HL-60/S4 treated with retinoic acid at 250 ng/mL for 4 days and 3 days (cell line): Measurements from ENCODE around the gene NLGN1.
"Not testable (repeated sequence)": the region's sequence is repeated elsewhere in the genome, so short reads cannot be mapped to it uniquely, and the experiment has no call there.

Experiments
- in situ Hi-C: fragments of 300-500 bp; cut with MboI; formaldehyde crosslinking; loops from 2 replicates; pipeline ENCODE4 v1.7.0; 2022; ENCODE audit warnings: low sequenced_read_pairs

NLGN1 gene

GRCh38 chr3:173397161-173398110 lies at the start of gene NLGN1:
Gene NLGN1, plus strand, starts transcription at chr3:173397744.
- in situ Hi-C loops: no loop called here

DNA sequence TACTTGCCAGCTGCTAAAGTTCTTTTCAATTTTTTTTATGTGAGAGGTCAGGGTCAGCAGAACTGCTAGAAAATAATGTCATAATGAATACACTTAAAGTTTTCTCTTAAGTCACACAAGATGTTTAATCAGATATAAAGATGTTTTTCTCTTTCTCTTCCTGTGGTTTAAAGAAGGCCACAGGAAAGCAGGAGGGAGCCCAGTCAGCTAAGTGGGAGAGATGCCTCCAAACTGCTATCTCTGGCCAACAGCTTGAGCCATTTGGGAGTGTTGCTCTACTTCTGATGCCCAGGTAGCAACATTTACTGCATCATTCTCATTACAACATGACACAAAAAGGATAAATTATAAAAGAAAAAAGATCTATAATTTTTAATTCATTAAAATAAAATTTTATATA lies 45.7 kb upstream of the NLGN1 start:
- in situ Hi-C loops: no loop called here

- in situ Hi-C loops: not testable (repeated sequence)
Observed at GRCh38 chr3:173353137-173353536, 44.4 kb upstream of the NLGN1 start.

DNA sequence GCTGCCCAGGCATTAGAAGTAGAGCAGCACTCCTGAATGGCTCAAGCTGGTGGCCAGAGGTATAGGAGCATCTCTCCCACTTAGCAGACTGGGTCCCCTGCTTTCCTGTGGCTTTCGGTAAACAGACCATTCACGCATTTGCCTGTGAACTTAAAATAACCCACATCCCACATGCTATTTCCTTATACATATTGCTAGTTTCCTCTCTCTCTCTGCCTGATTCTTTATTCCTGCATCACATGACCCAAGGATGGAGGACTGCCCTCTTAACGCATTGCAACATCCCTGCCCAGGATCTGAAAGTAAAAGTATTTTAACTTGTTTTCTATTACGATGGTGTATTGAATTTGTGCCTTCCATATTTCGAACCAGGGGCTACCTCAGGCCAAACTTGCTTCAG lies 43.4 kb upstream of the NLGN1 start:
- in situ Hi-C loops: no loop called here

GRCh38 chr3:173371848-173372487 lies 25.6 kb upstream of the NLGN1 start:
- in situ Hi-C loops: no loop called here

DNA sequence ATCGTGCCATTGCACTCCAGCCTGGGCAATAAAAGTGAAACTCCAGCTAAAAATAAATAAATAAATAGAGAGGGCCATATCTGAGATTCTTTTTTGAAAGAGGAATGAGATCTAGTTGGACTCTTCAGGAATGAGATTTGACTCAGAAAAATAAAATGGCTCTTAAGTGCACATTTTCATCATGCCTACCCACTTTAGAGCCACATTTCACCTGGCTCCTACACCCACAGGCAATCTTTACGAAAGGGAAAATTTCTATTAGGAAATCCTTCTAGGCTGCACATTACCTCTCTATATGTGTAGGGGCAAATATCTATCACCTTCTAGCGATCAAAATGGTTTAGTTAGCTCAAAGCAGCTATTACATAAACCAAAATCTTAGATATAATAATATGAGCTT lies 16.9 kb upstream of the NLGN1 start:
- in situ Hi-C loops: no loop called here

DNA sequence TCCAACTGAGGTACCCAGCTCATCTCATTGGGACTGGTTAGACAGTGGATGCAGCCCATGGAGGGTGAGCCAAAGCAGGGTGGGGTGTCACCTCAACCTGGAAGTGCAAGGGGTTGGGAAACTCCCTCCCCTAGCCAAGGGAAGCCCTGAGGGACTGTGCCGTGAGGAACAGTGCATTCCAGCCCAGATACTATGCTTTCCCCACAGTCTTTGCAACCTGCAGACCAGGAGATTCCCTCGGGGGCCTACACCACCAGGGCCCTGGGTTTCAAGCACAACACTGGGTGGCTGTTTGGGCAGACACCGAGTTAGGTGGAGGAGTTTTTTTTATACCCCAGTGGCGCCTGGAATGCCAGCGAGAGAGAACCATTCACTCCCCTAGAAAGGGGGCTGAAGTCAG lies 15.6 kb upstream of the NLGN1 start:
- in situ Hi-C loops: not testable (repeated sequence)

GRCh38 chr3:173395073-173395411 lies 2.5 kb upstream of the NLGN1 start:
- in situ Hi-C loops: no loop called here

DNA sequence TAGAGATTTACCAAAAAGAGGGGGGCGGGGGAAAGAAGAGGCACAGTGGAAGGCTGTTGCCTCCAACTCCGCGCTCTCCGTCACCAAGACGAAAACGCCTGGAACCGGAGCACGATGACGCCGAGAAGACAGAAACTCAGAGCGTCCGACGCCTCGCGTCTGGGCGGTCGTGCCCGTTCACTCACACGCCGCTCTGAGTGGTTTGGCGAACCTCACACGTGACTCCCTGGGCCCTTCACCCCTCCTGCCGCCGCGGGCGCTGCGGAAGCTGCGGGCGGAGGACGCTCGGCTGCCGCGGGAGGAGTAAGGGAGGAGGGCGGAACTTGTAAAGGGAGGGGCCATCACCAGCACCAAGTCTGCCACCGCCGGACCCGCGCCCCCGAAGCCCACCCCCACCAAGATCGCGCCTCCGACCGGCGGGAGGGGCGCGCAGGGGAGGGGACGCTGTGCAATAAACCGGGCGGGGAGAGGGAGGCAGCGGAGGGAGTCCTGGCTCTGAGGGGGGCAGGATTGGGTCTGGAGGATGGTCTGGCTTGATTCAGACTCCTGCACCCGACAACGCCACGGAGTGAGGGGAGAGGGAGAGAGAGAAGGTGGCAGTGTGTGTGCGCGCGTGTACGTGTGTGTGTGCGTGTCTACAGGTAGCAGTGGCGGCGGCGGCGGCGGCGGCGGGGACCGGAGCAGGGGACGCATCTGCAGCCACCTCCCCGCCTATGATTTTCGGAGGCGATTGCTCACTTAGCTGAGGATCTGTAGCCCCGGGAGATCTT lies 1.9 kb upstream of the NLGN1 start:
- in situ Hi-C loops: no loop called here

DNA sequence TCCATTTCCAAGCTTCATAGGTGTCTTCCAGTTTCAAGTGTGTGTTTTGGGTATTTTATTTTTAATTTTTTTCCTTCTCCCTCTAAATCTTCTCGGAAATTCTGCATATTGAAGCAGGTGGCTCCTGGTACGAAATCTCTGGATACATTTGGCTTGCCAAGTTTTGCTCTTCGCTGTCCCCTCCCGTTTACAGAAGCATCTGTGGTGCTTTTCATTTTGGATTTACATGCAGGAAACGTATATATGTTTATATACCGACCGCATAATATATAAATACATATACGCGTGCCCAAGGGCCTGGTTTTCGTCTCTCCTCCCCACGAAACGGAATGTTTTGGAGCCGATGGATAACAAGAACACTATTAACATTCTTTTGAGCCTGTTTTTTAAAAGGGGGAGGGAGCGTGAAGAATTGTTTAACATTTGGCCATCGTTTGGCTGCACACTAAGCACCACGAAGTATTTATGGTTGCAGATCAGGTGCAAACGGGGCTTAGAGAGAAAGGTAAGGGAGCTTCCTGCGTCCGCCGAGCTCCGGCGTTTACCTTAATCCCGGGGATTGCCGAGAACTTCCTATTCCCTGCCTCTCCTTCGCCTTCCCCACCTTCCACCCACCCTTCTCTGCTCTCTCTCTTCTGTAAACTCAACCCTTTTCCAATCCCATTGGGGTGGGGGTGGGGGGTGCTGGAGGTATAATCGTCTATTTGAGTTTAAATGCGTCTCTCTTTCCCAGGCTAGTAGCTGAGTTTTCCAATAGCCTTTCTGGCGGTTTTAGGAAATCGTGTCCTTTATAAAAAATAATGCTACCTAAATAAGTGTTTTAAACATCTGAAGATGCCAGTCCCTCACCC lies 1.1 kb upstream of the NLGN1 start:
- in situ Hi-C loops: no loop called here

- in situ Hi-C loops: no loop called here
Observed at GRCh38 chr3:173398111-173398479, 551 bp downstream of the NLGN1 start.

GRCh38 chr3:173399044-173399443 lies 1.5 kb downstream of the NLGN1 start:
- in situ Hi-C loops: no loop called here

DNA sequence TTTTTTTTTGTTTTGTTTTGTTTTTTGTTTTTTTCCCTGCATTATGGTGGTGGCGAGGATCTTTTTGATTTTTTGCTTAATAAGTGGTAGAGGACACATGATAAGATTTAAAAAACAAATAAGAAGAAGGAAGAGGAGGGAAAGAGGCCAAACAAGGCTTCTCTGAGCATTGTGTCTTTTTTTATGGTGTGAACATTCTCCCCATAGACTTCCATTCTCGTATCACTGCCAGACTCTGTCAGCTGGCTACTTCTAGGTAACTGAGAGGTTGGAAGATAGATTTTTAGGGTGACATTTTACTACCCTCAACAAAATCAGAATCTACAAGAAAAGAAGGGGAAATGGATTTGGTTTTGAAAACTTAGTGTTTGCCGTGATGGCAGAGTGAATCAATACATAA lies 3.8 kb downstream of the NLGN1 start:
- in situ Hi-C loops: no loop called here

DNA sequence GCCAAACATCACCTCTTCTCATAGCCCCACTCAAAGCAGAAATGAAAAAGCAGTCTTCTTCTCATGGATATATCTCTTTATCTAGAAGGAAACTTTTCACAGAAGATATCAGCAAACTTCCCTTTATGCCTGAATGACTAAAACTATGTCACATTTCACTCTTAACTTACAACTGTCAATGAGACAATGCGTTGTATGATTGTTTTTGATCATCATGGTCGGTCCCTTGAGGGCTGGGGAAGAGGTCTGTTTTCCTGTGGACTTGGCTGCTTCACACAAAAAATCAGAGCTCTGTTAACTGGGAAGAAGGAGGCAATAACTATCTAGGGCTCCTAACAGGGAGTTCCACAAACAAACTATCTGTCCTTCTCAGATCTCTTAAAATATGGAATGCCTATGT lies 5.1 kb downstream of the NLGN1 start:
- in situ Hi-C loops: no loop called here

GRCh38 chr3:173403376-173403775 lies 5.8 kb downstream of the NLGN1 start:
- in situ Hi-C loops: no loop called here

- in situ Hi-C loops: no loop called here
Observed at GRCh38 chr3:173404156-173404555, 6.6 kb downstream of the NLGN1 start.

GRCh38 chr3:173410436-173410835 lies 12.9 kb downstream of the NLGN1 start:
- in situ Hi-C loops: no loop called here

GRCh38 chr3:173410849-173411248 lies 13.3 kb downstream of the NLGN1 start:
- in situ Hi-C loops: no loop called here

GRCh38 chr3:173411375-173411973 lies 13.9 kb downstream of the NLGN1 start:
- in situ Hi-C loops: no loop called here

DNA sequence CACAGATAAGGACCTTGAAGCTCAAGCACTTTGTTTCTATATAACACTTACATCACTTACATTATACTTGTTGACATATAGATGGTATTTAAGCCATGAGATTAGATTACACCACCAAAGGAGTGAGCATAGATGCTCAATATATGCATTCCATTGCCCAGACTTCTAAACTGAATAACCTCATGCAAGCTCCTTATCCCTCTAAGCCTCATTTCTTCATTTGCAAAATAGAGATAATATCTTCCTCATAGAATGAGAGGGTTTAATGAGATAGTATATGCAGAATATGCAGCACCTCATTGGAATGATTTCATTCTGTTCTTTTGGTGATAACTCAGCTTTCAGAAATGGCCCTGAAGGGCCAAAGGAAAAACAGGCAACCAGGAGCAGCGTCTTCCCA lies 18.5 kb downstream of the NLGN1 start:
- in situ Hi-C loops: no loop called here
